Mammary epithelial cell (primary cell): ENCODE data around the gene DOCK11.

Source experiments
- CTCF ChIP-seq, 2 donors: IDR thresholded peaks in 1 of 2; conservative IDR thresholded peaks in 1 of 2; 2 replicates each; pipeline ENCODE4 v1.5.1; 2011 to 2012; ENCODE audit warnings: inconsistent platforms in 2 of 2, low read length in 2 of 2, mild to moderate bottlenecking in 2 of 2, control low read depth in 1 of 2, low read depth in 1 of 2; ENCODE audit not compliant: insufficient read depth in 1 of 2; ENCODE audit errors: extremely low read depth in 1 of 2
- EZH2 ChIP-seq: IDR thresholded peaks from 2 replicates; pipeline ENCODE4 v1.6.1; 2012; ENCODE audit warnings: low read length, inconsistent platforms, borderline replicate concordance

- no peak for TF ChIP-seq CTCF (conservative IDR thresholded peaks at IDR 0.05 in 1 of 2, IDR thresholded peaks at IDR 0.05 in 1 of 2; ENCODE audit: extremely low read depth in 1 of 2, insufficient read depth in 1 of 2, low read depth in 1 of 2, low read length in 2 of 2)
- TF ChIP-seq EZH2 = no peak
These were observed 28.3 kb downstream of the DOCK11 start for GRCh38 chrX:118523920-118524319.
